Middle frontal gyrus (tissue), 1 donor: ENCODE measurements around the gene FKBP1C.
"Not testable (repeated sequence)": the region's sequence is repeated elsewhere in the genome, so short reads cannot be mapped to it uniquely, and the experiment has no call there.

Source experiments
- DNase-seq: peaks from one replicate; pipeline ENCODE4 v3.0.0-alpha.2; 2015; ENCODE audit warnings: low spot score; ENCODE audit errors: extremely low spot score

The FKBP1C gene

GRCh38 chr6:63211343-63211742, at the start of gene FKBP1C:
FKBP1C (plus strand) TSS chr6:63211469.
- not testable (repeated sequence) for DNase-seq

- DNase-seq, result not testable (repeated sequence)
These were observed 47.0 kb upstream of the FKBP1C start for GRCh38 chr6:63164047-63164803.

- no peak for DNase-seq
These were observed 37.1 kb upstream of the FKBP1C start for GRCh38 chr6:63174173-63174572.

GRCh38 chr6:63176181-63176580, 35.1 kb upstream of the FKBP1C start:
- no peak for DNase-seq

GRCh38 chr6:63180367-63180766, 30.9 kb upstream of the FKBP1C start:
- no peak for DNase-seq

GRCh38 chr6:63186970-63187369, 24.3 kb upstream of the FKBP1C start:
- DNase-seq, result no peak

- no peak for DNase-seq
These were observed 22.4 kb upstream of the FKBP1C start for GRCh38 chr6:63188828-63189227.

- DNase-seq, result no peak
These were observed 17.9 kb upstream of the FKBP1C start for GRCh38 chr6:63193324-63193723.

GRCh38 chr6:63197741-63198140, 13.5 kb upstream of the FKBP1C start:
- no peak for DNase-seq

GRCh38 chr6:63213325-63213724, 2.1 kb downstream of the FKBP1C start:
- DNase-seq, result no peak

- no peak for DNase-seq
These were observed 3.5 kb downstream of the FKBP1C start for GRCh38 chr6:63214816-63215215.

- DNase-seq, result no peak
These were observed 12.9 kb downstream of the FKBP1C start for GRCh38 chr6:63224179-63224578.

GRCh38 chr6:63225987-63226386, 14.7 kb downstream of the FKBP1C start:
- not testable (repeated sequence) for DNase-seq

- not testable (repeated sequence) for DNase-seq
These were observed 16.9 kb downstream of the FKBP1C start for GRCh38 chr6:63227928-63228894.

- DNase-seq, result not testable (repeated sequence)
These were observed 18.8 kb downstream of the FKBP1C start for GRCh38 chr6:63230027-63230426.

- not testable (repeated sequence) for DNase-seq
These were observed 19.2 kb downstream of the FKBP1C start for GRCh38 chr6:63230511-63230910.

GRCh38 chr6:63236398-63236817, 25.1 kb downstream of the FKBP1C start:
- no peak for DNase-seq

GRCh38 chr6:63245420-63245819, 34.2 kb downstream of the FKBP1C start:
- no peak for DNase-seq

GRCh38 chr6:63245909-63246308, 34.6 kb downstream of the FKBP1C start:
- no peak for DNase-seq

GRCh38 chr6:63246581-63246980, 35.3 kb downstream of the FKBP1C start:
- DNase-seq, result no peak

- no peak for DNase-seq
These were observed 38.7 kb downstream of the FKBP1C start for GRCh38 chr6:63249875-63250482.

- DNase-seq, result no peak
These were observed 47.9 kb downstream of the FKBP1C start for GRCh38 chr6:63259153-63259552.
